Inferior parietal cortex (tissue), 1 donor: Measurements from ENCODE around the gene GKAP1.
"Not testable (repeated sequence)": the region's sequence is repeated elsewhere in the genome, so short reads cannot be mapped to it uniquely, and the experiment has no call there.

Experiments
- DNase-seq: peaks from one replicate; pipeline ENCODE4 v3.0.0-alpha.2; 2016; ENCODE audit errors: extremely low spot score

Gene GKAP1

GRCh38 chr9:83817356-83818278 lies at the start of gene GKAP1:
Gene GKAP1 (minus strand): TSS chr9:83817769. CDS start chr9:83806517, 11,252 bp downstream.
- peak; percentile 35 for DNase-seq

- DNase-seq = not testable (repeated sequence)
These were observed 32.3 kb upstream of the GKAP1 start for GRCh38 chr9:83849895-83850294.

- not testable (repeated sequence) for DNase-seq
These were observed 19.6 kb upstream of the GKAP1 start for GRCh38 chr9:83837070-83837643.

GRCh38 chr9:83830426-83831071 lies 13.0 kb upstream of the GKAP1 start:
- not testable (repeated sequence) for DNase-seq

GRCh38 chr9:83824986-83825623 lies 7.5 kb upstream of the GKAP1 start:
- not testable (repeated sequence) for DNase-seq

GRCh38 chr9:83817011-83817355 lies 586 bp downstream of the GKAP1 start:
- peak; percentile 40 for DNase-seq

GRCh38 chr9:83815120-83815519 lies 2.4 kb downstream of the GKAP1 start:
- not testable (repeated sequence) for DNase-seq

- DNase-seq = not testable (repeated sequence)
These were observed 8.4 kb downstream of the GKAP1 start for GRCh38 chr9:83809213-83809612.

- not testable (repeated sequence) for DNase-seq
These were observed 13.1 kb downstream of the GKAP1 start for GRCh38 chr9:83804454-83804853.

GRCh38 chr9:83803941-83804340 lies 13.6 kb downstream of the GKAP1 start:
- not testable (repeated sequence) for DNase-seq

GRCh38 chr9:83800236-83801033 lies 17.1 kb downstream of the GKAP1 start:
- no peak for DNase-seq

- no peak for DNase-seq
These were observed 23.5 kb downstream of the GKAP1 start for GRCh38 chr9:83794051-83794450.

- DNase-seq = no peak
These were observed 24.8 kb downstream of the GKAP1 start for GRCh38 chr9:83792746-83793145.

GRCh38 chr9:83778164-83778563 lies 39.4 kb downstream of the GKAP1 start:
- no peak for DNase-seq

GRCh38 chr9:83775932-83776331 lies 41.6 kb downstream of the GKAP1 start:
- DNase-seq = no peak

- DNase-seq = no peak
These were observed 44.7 kb downstream of the GKAP1 start for GRCh38 chr9:83772860-83773259.

- DNase-seq = no peak
These were observed 52.2 kb downstream of the GKAP1 start for GRCh38 chr9:83765376-83765775.

- DNase-seq = no peak
These were observed 63.1 kb downstream of the GKAP1 start for GRCh38 chr9:83754383-83754977.

GRCh38 chr9:83749706-83750105 lies 67.9 kb downstream of the GKAP1 start:
- no peak for DNase-seq

GRCh38 chr9:83744206-83744605 lies 73.4 kb downstream of the GKAP1 start:
- DNase-seq = no peak

- DNase-seq = no peak
These were observed 83.8 kb downstream of the GKAP1 start for GRCh38 chr9:83733739-83734138.
